Astrocyte (in vitro differentiated cells and primary cell): ENCODE measurements around the gene CLBA1. TPM values are rescaled to one million over a fixed set of nuclear protein-coding genes. Genes with fewer than 3 reads are reported as not detected.
"Not testable (repeated sequence)": the region's sequence is repeated elsewhere in the genome, so short reads cannot be mapped to it uniquely, and the experiment has no call there.

ENCODE experiments used
- DNase-seq: peaks from one replicate; pipeline ENCODE4 v3.0.0-alpha.2; 2010; ENCODE audit warnings: low read depth
- FAIRE-seq: peaks from 2 replicates; lab custom pipeline; 2011; peaks lifted over from hg19 to GRCh38; lab: Jason Lieb, UNC
- H2AFZ ChIP-seq: 2 replicates; pipeline ENCODE4 v1.6.0; 2012; ENCODE audit warnings: low read depth, low read length, inconsistent platforms
- H3K27ac ChIP-seq: 2 replicates; pipeline ENCODE4 v1.5.1; 2011; ENCODE audit warnings: low read depth, low read length, inconsistent platforms
- H3K27me3 ChIP-seq: 2 replicates; pipeline ENCODE4 v1.6.0; 2011; ENCODE audit warnings: low read length, inconsistent platforms; ENCODE audit not compliant: insufficient read depth
- H3K36me3 ChIP-seq: 2 replicates; pipeline ENCODE4 v1.5.1; 2011; ENCODE audit warnings: low read length, inconsistent platforms; ENCODE audit not compliant: insufficient read depth
- H3K4me1 ChIP-seq: 2 replicates; pipeline ENCODE4 v1.5.1; 2011; ENCODE audit warnings: low read length, inconsistent platforms; ENCODE audit not compliant: insufficient read depth
- H3K4me2 ChIP-seq: 2 replicates; pipeline ENCODE4 v1.6.0; 2012; ENCODE audit warnings: low read length, inconsistent platforms
- H3K4me3 ChIP-seq: 2 replicates; pipeline ENCODE4 v1.5.1; 2011; ENCODE audit warnings: low read depth, mild to moderate bottlenecking, low read length, inconsistent platforms; ENCODE audit not compliant: insufficient read depth
- H3K79me2 ChIP-seq: 2 replicates; pipeline ENCODE4 v1.6.0; 2012; ENCODE audit warnings: mild to moderate bottlenecking, low read length, inconsistent platforms; ENCODE audit not compliant: insufficient read depth
- H3K9ac ChIP-seq: 2 replicates; pipeline ENCODE4 v1.6.0; 2012; ENCODE audit warnings: mild to moderate bottlenecking, low read length, inconsistent platforms
- H3K9me3 ChIP-seq: 2 replicates; pipeline ENCODE4 v1.5.1; 2012; ENCODE audit warnings: low read depth, mild to moderate bottlenecking, low read length, inconsistent platforms; ENCODE audit not compliant: insufficient read depth
- H4K20me1 ChIP-seq: 2 replicates; pipeline ENCODE4 v1.6.0; 2012; ENCODE audit warnings: low read length, inconsistent platforms; ENCODE audit not compliant: insufficient read depth
- H3K27ac Mint-ChIP-seq: one replicate; pipeline ENCODE4 v1.8.0; 2021; ENCODE audit warnings: mild to moderate bottlenecking, mixed read lengths; ENCODE audit not compliant: unreplicated experiment
- H3K27me3 Mint-ChIP-seq: one replicate; pipeline ENCODE4 v1.8.0; 2021; ENCODE audit warnings: low read depth, mixed read lengths; ENCODE audit not compliant: unreplicated experiment
- H3K36me3 Mint-ChIP-seq: one replicate; pipeline ENCODE4 v1.8.0; 2021; ENCODE audit warnings: low read depth, mixed read lengths; ENCODE audit not compliant: unreplicated experiment
- H3K4me1 Mint-ChIP-seq: one replicate; pipeline ENCODE4 v1.8.0; 2021; ENCODE audit warnings: low read depth, mixed read lengths; ENCODE audit not compliant: unreplicated experiment
- H3K4me3 Mint-ChIP-seq: one replicate; pipeline ENCODE4 v1.8.0; 2021; ENCODE audit warnings: mild to moderate bottlenecking, moderate library complexity, mixed read lengths; ENCODE audit not compliant: unreplicated experiment
- H3K9me3 Mint-ChIP-seq: one replicate; pipeline ENCODE4 v1.8.0; 2021; ENCODE audit warnings: mild to moderate bottlenecking, mixed read lengths; ENCODE audit not compliant: unreplicated experiment
- EZH2 ChIP-seq: IDR thresholded peaks from 2 replicates; pipeline ENCODE4 v1.6.1; 2012; ENCODE audit warnings: mild to moderate bottlenecking, low read length, inconsistent platforms; ENCODE audit not compliant: insufficient read depth
- total RNA-seq: library from RNA; stranded (reverse); gene quantifications from 2 replicates; pipeline ENCODE4 v1.2.1, GENCODE V29; 2021
- TF ChIP-seq, protein P1 (sequence below): IDR thresholded peaks from 2 replicates; pipeline ENCODE4 v1.5.1; 2011; ENCODE audit warnings: low read depth, mild to moderate bottlenecking, inconsistent platforms, low read length, moderate library complexity; ENCODE audit not compliant: insufficient read depth

The CLBA1 gene
- total RNA-seq, 1 donor from 2014 or later, result 6.3 TPM

DNA sequence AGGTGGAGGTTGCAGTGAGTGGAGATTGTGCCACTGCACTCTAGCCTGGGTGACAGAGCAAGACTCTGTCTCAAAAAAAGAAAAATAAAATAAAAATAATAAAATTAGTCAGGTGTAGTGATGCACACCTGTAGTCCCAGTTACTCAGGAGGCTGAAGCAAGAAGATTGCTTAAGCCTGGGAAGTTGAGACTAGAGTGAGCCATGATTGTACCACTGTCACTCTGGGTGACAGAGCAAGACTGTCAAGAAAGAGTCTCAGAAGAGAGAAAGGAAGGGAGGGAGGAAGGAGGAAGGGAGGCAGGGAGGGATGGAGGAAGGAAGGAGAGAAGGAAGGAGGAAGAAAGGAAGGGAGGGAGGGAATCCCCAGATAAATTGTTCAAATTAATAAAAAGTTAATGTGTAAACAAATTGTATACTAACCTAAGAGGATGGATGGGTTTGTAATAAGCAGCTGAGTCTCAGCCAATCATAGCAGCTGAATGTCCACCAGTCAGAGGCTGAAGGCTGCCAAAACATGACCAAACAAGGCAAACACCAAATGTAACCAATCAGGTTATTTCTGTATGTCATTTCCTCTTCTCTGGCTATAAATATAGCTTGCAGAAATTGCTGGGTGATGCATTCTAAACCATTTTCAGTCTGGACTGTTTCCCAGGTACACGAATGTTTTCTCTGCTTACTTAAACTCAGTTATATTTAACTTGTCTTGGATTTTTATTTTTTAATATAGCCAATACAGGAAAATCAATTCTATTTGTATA lies 41.4 kb downstream of the CLBA1 start:
- Mint-ChIP-seq H3K27ac (no peak overlapping the region), H3K4me1 (peaks cover 25% of the 10 kb centered on the region)

DNA sequence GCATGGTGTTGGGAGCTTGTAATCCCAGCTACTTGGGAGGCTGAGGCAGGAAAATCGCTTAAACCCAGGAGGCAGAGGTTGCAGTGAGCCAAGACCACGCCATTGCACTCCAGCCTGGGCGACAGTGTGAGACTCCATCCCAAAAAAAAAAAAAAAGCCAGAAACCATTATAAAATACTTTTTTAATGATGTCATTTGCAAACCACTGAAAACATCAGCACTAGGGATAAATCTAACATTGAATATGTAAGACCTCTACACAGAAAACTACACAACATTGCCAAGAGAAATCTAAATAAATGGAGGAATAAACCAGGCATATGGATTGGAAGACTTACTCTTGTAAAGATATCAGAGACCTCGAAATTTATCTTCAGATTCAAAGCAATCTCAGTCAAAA lies 42.1 kb downstream of the CLBA1 start:
- H3K4me3 ChIP-seq, H3K27me3 ChIP-seq, H3K27me3 Mint-ChIP-seq, H2AFZ ChIP-seq, H3K36me3 ChIP-seq, DNase-seq, H3K9me3 Mint-ChIP-seq, H3K27ac Mint-ChIP-seq, H4K20me1 ChIP-seq, H3K36me3 Mint-ChIP-seq, H3K9me3 ChIP-seq, H3K79me2 ChIP-seq, H3K4me3 Mint-ChIP-seq, FAIRE-seq: not testable (repeated sequence)
- Histone ChIP-seq H3K4me2 (peak overlapping the region; percentile 6), H3K27ac (peak overlapping the region; percentile 87), H3K9ac (peak overlapping the region; percentile 32), H3K4me1 (peaks cover 54% of the 10 kb centered on the region)
- peaks cover 25% of the 10 kb centered on the region for H3K4me1 Mint-ChIP-seq

More for the DNA sequence above, 41.4 kb downstream of the CLBA1 start:
- Histone ChIP-seq H2AFZ (no peak overlapping the region), H4K20me1 (no peaks in the 10 kb centered on the region), H3K9me3 (no peaks in the 10 kb centered on the region), H3K4me2 (no peak overlapping the region), H3K79me2 (peaks cover 5% of the 10 kb centered on the region), H3K36me3 (no peaks in the 10 kb centered on the region), H3K4me3 (no peak overlapping the region), H3K4me1 (peaks cover 54% of the 10 kb centered on the region), H3K27ac (peak overlapping the region; percentile 92), H3K9ac (no peak overlapping the region), H3K27me3 (no peaks in the 10 kb centered on the region)
- peak; percentile 61 for DNase-seq
- Mint-ChIP-seq H3K27me3 (no peaks in the 10 kb centered on the region), H3K9me3 (peaks cover 1% of the 10 kb centered on the region), H3K36me3 (no peaks in the 10 kb centered on the region), H3K4me3 (no peak overlapping the region)
- FAIRE-seq, result peak; percentile 37
- TF ChIP-seq, protein P1, sequence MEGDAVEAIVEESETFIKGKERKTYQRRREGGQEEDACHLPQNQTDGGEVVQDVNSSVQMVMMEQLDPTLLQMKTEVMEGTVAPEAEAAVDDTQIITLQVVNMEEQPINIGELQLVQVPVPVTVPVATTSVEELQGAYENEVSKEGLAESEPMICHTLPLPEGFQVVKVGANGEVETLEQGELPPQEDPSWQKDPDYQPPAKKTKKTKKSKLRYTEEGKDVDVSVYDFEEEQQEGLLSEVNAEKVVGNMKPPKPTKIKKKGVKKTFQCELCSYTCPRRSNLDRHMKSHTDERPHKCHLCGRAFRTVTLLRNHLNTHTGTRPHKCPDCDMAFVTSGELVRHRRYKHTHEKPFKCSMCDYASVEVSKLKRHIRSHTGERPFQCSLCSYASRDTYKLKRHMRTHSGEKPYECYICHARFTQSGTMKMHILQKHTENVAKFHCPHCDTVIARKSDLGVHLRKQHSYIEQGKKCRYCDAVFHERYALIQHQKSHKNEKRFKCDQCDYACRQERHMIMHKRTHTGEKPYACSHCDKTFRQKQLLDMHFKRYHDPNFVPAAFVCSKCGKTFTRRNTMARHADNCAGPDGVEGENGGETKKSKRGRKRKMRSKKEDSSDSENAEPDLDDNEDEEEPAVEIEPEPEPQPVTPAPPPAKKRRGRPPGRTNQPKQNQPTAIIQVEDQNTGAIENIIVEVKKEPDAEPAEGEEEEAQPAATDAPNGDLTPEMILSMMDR, result no peak
- TF ChIP-seq EZH2, result no peak

DNA sequence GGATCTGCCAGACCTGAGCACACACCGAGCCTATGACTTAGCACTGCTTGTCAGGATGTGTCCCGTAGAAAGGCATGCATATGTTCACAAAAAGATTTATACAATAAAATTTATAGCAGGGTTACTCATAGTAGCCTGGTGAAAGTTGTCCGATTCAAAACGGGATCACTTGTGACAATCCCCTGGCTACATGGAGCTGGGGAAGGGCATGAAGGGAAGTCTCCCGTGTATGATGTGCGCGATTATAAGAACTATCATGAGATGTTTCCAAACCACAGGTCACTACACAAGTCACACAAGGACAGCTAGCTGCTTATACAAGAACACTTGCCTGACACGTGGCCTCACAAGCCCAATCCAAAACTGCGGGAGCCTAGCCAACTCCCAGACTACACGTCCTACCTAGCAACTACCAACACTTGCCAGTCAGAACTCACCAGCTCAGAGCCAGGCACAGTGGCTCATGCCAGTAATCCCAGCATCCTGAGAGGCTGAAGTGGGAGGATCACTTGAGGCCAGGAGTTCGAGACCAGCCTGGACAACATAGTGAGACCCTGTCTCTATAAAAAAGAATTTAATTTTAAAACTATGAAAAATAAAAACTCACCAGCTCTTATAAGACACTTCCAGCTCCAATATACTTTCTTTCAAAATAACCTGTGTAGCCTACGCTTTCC lies 42.8 kb downstream of the CLBA1 start:
- TF ChIP-seq, protein P1, result no peak
- TF ChIP-seq EZH2, result no peak
- Histone ChIP-seq H3K4me3 (no peak overlapping the region), H3K4me1 (peaks cover 51% of the 10 kb centered on the region), H3K27me3 (no peaks in the 10 kb centered on the region), H3K36me3 (no peaks in the 10 kb centered on the region), H4K20me1 (no peaks in the 10 kb centered on the region), H3K9ac (peak overlapping the region; percentile 32), H3K9me3 (no peaks in the 10 kb centered on the region), H2AFZ (peak overlapping the region; percentile 39), H3K79me2 (no peaks in the 10 kb centered on the region), H3K27ac (peak overlapping the region; percentile 87), H3K4me2 (peak overlapping the region; percentile 6)
- Mint-ChIP-seq H3K4me1 (peaks cover 25% of the 10 kb centered on the region), H3K4me3 (no peak overlapping the region), H3K27ac (peak overlapping the region; percentile 83), H3K36me3 (no peaks in the 10 kb centered on the region), H3K27me3 (no peaks in the 10 kb centered on the region), H3K9me3 (peaks cover 3% of the 10 kb centered on the region)
- FAIRE-seq (no peak), DNase-seq (no peak)
